Endothelial cell of umbilical vein (primary cell): Measurements from ENCODE around the gene CFAP99.

Experiments used
- EZH2 ChIP-seq: IDR thresholded peaks from 2 replicates; pipeline ENCODE4 v1.6.1; 2012; ENCODE audit warnings: borderline replicate concordance, low read depth, mild to moderate bottlenecking, moderate library complexity, low read length, inconsistent platforms; ENCODE audit not compliant: severe bottlenecking
- POLR2A ChIP-seq: IDR thresholded peaks from 2 replicates; pipeline ENCODE4 v1.6.1; 2012; ENCODE audit warnings: low read depth, mild to moderate bottlenecking, control low read depth, low read length
- POLR2AphosphoS5 ChIP-seq: IDR thresholded peaks from 2 replicates; pipeline ENCODE4 v1.6.1; 2012; ENCODE audit warnings: low read depth, mild to moderate bottlenecking, control low read depth, low read length, moderate library complexity; ENCODE audit not compliant: insufficient read depth
- TF ChIP-seq, protein P1 (sequence below), 2 donors: IDR thresholded peaks; 1 replicate in 1 of 2; 2 replicates in 1 of 2; pipeline ENCODE4 v1.5.1; 2011; ENCODE audit warnings: low read length in 2 of 2, mild to moderate bottlenecking in 2 of 2, moderate library complexity in 2 of 2, control low read depth in 1 of 2, inconsistent platforms in 1 of 2, low read depth in 1 of 2; ENCODE audit not compliant: insufficient read depth in 1 of 2; ENCODE audit errors: extremely low read depth in 1 of 2

DNA sequence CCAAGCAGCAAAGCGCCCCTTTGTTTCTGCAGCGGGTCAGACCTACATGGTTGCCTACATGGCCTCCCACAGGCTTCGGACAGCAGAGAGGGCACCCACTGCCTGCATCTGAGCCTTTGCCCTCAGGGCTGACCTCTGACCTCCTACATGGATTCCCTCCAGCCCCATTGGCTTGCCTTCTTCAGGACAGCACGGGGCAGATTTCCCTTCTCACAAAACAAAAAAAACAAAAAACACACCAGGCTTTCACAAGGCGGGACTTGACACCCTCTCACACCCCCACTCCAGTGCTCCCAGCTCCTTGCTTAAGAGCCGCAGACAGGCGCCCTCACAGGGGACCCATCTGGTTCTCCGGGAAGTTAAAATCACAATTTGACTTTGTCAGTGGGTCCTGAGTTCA lies 33.2 kb upstream of the CFAP99 start:
- TF ChIP-seq, protein P1, sequence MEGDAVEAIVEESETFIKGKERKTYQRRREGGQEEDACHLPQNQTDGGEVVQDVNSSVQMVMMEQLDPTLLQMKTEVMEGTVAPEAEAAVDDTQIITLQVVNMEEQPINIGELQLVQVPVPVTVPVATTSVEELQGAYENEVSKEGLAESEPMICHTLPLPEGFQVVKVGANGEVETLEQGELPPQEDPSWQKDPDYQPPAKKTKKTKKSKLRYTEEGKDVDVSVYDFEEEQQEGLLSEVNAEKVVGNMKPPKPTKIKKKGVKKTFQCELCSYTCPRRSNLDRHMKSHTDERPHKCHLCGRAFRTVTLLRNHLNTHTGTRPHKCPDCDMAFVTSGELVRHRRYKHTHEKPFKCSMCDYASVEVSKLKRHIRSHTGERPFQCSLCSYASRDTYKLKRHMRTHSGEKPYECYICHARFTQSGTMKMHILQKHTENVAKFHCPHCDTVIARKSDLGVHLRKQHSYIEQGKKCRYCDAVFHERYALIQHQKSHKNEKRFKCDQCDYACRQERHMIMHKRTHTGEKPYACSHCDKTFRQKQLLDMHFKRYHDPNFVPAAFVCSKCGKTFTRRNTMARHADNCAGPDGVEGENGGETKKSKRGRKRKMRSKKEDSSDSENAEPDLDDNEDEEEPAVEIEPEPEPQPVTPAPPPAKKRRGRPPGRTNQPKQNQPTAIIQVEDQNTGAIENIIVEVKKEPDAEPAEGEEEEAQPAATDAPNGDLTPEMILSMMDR (IDR thresholded peaks at IDR 0.05; ENCODE audit: extremely low read depth in 1 of 2, insufficient read depth in 1 of 2, low read depth in 1 of 2, low read length in 2 of 2) = no peak
- TF ChIP-seq EZH2 (no peak), POLR2AphosphoS5 (no peak), POLR2A (no peak)
